Amniotic stem cell (primary cell): ENCODE data around the gene MYBPHL.

Experiments
- DNase-seq: peaks from one replicate; lab custom pipeline; 2025; lab: John Stamatoyannopoulos, UW

MYBPHL gene

DNA sequence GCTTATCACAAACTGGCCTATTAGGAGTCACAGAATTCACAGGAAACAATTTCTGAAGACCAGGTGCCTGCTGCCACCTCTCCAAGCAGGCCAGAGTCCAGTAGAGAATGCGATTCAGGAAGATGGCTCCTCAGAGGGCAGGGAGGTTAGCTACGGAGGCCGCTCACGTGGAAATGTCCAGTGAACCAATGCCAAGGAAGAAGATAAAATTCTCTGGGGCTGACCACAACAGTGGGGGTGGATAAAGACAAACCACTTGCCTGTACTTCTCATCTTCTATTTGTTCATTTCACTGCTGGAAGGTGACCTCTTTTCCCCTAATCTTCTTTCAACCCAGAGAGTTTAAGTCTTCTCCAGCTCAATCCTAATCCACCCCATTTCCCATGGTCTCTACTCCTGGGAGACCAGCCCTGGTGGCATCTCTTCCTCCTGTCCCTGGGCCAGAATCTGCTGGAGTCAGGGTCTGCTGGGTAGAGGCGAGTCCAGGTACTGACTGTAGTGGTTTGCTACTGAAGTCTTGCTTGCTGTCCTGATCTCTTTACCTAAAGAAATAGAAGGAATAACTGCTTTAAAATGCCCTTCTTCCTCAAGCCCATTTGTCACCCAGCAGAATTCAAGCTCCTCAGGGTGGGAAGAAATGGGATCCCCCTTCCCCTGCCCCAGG lies 27.1 kb downstream of the MYBPHL start:
- DNase-seq: no peak

DNA sequence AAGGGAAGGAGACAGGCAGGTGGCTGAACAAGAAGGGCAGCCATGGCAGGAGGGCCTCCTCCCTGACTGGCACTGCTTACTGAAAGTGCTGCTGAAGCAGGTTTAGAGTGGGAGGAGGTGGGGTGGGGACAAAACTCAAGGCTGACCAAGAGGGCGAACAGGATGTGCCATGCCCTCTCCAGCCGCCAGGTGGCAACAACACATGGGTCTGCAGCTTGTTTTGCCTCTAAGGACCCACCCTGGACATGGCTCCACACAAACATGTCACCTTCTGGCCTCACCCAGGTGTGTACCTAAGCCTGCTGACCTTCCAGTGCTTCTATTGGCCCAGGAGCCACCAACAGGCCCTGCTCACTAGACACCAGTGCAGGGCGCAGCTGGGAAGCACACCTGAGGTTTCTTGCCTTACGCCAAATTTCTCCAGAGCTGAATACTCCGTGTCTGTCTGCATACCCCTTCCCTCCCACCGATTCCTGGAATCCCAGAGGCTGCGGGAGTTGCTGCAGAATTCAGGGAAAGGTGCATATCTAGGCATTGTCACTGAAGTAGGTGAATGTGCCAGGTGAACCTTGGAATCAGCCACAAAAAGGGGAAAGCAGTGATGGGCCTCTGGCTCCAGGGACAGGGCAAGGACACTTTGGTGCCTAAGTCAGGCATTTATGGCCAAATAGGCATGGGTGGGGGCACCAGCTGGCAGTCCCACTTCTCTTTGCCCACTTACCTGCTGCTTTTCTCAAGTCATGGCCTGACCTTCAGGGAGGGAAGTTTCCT lies 29.2 kb downstream of the MYBPHL start:
- no peak for DNase-seq

DNA sequence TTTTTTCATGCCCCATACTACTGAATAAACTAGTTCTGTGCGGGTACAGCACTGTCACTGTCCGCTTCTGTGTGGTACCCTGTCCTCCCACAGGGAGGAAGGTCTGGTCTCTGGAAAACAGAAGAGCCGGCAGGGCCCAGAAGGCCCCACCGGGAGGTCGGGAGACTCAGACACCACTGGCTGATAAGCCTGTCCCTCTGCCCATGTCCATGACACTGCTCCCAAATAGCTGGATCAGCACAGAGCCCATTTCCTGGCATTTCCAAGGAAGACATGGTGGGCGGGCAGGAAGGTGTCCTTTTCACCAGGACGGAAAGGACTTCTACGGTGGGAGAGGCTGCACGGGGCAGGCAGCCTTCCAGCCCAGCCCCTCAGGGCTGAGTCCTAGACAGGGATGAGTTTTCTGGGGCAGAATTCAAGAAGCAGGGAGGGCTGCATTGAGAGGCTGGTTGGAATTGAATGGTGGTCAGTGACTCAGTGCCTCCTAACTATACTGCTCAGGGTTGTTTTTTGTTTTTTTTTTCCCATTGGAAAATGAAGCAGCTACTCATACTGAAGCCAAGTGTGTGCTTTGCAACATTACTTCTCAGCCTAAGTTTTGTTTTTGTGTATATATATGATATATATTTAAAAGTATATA lies 31.0 kb downstream of the MYBPHL start:
- no peak for DNase-seq

DNA sequence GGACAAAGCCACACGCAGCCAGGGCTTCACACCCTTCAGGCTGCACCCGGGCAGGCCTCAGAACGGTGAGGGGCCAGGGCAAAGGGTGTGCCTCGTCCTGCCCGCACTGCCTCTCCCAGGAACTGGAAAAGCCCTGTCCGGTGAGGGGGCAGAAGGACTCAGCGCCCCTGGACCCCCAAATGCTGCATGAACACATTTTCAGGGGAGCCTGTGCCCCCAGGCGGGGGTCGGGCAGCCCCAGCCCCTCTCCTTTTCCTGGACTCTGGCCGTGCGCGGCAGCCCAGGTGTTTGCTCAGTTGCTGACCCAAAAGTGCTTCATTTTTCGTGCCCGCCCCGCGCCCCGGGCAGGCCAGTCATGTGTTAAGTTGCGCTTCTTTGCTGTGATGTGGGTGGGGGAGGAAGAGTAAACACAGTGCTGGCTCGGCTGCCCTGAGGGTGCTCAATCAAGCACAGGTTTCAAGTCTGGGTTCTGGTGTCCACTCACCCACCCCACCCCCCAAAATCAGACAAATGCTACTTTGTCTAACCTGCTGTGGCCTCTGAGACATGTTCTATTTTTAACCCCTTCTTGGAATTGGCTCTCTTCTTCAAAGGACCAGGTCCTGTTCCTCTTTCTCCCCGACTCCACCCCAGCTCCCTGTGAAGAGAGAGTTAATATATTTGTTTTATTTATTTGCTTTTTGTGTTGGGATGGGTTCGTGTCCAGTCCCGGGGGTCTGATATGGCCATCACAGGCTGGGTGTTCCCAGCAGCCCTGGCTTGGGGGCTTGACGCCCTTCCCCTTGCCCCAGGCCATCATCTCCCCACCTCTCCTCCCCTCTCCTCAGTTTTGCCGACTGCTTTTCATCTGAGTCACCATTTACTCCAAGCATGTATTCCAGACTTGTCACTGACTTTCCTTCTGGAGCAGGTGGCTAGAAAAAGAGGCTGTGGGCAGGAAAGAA lies 32.0 kb downstream of the MYBPHL start:
- peak; percentile 18 for DNase-seq

DNA sequence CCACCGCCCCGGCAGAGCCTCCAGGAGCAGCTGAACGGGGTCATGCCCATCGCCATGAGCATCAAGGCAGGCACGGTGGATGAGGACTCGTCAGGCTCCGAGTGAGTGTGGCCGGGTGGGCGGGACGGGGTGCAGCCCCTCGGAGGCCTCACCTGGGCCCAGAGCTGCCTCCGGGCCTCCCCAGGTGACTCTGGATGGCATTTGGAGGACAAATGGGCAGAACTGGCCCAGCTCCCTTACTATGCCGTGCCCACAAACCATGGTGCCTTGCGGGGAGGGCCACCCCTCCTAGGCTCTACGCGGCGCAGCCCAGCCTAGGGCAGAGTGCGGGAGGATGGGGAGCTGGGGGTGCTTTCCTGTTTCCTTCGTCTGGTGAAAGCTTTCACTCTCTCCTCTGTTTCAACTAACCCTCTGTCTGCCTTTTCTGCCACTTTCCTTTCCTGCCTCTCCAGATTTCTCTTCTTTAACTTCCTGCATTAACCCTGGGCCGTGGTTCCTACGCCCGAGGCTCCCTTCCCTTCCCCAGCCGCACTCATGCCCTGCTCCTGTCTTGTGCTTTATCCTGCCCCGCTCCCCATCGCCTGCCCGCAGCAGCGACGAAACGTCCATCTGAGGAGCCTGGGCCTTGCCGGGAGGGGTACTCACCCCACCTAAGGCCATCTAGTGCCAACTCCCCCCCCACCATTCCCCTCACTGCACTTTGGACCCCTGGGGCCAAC lies 33.1 kb downstream of the MYBPHL start:
- DNase-seq: no peak

DNA sequence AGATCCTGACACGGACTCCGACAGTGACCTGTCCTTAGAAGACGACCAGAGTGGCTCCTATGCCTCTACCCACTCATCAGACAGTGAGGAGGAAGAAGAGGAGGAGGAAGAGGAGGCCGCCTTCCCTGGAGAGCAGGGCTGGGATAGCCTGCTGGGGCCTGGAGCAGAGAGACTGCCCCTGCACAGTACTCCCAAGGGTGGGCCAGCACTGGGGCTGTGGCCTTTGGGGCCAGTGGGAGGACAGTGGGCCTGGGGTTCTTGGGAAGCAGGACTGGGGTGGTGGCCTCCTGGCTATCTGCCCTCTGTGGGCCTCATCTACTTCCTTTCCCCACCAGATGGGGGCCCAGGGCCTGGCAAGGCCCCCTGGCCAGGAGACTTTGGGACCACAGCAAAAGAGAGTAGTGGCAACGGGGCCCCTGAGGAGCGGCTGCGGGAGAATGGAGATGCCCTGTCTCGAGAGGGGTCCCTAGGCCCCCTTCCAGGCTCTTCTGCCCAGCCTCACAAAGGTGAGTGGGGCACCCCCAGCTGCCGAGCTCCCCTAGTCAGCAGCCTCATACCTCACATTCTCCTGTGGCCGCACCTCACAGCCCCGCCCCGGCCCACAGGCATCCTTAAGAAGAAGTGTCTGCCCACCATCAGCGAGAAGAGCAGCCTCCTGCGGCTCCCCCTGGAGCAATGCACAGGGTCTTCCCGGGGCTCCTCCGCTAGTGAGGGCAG lies 33.8 kb downstream of the MYBPHL start:
- no peak for DNase-seq

DNA sequence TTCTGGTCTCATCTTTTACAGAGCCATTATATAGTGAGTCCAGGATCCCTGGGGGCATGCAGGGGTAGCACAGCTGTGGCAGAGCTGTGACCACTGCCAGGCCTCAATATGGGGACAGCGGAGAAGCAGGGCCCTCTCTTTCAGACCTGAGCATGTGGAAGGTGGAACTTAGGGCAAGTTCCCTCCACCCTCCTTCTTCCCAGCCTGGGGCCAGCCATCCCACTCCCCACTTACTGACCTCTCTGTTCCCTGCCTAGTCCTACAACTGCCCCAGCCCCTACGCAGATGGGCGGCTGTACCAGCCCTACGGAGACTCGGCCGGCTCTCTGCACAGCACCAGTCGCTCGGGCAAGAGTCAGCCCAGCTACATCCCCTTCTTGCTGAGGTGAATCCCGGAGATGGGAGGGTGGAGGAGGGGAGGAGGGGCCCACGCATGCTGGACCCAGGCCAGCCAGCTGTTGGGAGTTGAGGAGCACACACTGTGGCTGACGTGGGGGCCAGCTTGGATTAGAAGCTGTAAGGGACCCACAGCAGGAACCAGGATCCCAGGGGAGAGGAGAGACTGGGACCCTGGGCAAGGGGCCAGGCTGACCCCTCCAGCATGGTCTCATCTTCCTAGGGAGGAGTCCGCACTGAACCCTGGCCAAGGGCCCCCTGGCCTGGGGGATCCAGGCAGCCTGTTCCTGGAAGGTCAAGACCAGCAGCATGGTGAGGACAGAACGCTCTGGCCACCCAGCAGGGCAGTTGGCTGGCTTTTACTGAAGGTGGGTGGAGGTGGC lies 34.6 kb downstream of the MYBPHL start:
- DNase-seq: no peak

DNA sequence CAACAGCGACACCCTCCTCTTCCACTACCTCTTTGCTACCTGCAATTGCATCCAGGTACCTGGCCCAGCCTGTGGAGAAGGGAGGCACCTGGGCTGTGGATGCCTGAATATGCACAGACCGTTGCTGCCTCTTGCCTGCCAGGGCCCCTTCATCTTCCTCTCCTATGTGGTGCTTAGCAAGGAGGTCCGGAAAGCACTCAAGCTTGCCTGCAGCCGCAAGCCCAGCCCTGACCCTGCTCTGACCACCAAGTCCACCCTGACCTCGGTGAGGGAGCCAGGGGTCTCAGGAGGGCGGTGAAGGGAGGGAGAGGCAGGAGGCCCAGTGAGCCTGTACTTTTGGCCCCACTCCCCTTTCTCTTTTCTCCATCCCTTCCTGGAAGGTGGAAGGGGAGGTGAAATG lies 35.4 kb downstream of the MYBPHL start:
- DNase-seq: no peak

DNA sequence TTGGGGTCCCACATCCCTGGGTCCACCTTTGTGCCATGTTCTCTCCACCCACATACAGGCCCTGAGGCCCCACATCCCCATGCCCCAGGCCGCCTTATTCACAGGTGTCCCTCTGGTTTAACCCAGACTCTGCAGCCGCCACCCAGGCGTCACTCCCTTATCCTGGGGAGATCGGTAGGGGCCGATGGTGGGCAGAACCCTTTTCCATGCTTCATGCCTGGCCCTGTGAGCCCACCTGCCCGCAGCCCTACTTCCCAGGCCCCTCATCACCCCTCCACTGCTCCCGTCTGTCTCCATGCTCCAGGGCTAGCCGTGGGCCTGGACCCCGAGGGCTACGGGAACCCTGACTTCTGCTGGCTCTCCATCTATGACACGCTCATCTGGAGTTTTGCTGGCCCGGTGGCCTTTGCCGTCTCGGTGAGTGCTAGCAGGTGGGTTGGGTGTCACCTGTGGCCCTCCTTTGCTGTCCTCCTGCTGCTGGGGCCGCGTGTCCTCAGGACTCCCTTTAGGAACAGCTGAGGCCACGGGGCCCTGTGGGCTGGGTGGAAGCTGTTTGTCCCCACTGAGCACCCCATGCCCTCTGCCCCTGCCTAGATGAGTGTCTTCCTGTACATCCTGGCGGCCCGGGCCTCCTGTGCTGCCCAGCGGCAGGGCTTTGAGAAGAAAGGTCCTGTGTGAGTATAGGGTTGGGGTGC lies 36.0 kb downstream of the MYBPHL start:
- no peak for DNase-seq

DNA sequence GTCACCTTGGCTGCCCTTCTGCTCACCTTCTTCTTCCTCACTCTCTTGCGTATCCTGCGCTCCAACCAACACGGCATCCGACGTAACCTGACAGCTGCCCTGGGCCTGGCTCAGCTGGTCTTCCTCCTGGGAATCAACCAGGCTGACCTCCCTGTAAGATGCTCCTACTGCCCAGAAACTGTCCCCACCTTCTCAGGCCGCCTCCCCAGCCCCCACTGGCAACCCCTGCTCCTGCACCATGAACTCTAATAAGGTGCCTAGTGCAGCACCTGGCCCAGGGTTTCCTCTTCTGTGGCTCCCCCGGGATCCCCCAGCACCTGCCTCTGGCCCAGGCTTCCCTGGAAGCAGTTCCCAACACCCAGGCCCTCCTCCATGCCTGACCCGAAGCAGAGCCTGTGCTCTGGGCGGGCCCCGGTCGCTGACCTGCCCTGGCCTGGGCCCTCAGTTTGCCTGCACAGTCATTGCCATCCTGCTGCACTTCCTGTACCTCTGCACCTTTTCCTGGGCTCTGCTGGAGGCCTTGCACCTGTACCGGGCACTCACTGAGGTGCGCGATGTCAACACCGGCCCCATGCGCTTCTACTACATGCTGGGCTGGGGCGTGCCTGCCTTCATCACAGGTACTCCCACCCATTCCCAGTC lies 36.7 kb downstream of the MYBPHL start:
- DNase-seq: no peak

DNA sequence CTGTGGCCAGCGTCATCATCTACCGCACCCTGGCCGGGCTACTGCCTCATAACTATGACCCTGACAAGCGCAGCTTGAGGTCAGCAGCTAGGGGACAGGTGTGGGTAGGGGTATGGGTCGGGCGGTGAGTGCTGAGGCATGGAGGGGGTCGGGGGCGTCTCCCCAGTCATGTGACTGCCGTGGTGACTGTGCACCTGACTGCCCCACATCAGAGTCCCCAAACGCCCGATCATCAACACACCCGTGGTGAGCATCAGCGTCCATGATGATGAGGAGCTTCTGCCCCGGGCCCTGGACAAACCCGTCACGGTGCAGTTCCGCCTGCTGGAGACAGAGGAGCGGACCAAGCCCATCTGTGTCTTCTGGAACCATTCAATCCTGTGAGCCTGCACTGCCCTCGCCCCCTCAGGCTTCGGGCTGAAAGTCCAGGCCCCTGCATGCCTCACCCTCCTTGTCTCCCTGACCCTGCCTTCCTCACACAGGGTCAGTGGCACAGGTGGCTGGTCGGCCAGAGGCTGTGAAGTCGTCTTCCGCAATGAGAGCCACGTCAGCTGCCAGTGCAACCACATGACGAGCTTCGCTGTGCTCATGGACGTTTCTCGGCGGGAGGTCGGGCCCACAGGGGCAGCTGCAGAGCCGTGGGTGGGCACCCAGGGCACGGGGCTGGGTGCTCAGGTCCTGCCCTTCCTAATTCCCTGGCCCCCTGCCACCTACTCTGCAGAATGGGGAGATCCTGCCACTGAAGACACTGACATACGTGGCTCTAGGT lies 37.4 kb downstream of the MYBPHL start:
- no peak for DNase-seq

DNA sequence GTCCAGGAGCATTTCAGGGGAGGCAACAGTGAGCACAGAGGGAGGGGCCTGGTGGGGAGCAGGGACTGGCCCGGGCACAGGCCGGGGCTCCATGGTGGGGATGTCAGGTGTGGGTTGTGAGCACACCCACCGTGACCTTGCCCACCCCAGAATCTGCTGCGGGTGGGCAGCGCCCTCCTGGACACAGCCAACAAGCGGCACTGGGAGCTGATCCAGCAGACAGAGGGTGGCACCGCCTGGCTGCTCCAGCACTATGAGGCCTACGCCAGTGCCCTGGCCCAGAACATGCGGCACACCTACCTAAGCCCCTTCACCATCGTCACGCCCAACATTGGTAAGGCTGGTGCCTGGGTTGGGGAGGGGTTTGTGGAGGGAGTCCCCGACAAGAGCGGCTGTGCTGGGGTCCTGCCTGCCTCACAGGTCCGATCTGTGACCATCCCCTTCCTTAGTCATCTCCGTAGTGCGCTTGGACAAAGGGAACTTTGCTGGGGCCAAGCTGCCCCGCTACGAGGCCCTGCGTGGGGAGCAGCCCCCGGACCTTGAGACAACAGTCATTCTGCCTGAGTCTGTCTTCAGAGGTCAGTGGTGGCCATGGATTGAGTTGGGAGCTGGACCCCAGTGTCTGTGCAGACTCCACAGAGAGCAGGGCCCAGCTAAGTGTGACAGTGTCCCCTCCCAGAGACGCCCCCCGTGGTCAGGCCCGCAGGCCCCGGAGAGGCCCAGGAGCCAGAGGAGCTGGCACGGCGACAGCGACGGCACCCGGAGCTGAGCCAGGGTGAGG lies 38.2 kb downstream of the MYBPHL start:
- DNase-seq: no peak

DNA sequence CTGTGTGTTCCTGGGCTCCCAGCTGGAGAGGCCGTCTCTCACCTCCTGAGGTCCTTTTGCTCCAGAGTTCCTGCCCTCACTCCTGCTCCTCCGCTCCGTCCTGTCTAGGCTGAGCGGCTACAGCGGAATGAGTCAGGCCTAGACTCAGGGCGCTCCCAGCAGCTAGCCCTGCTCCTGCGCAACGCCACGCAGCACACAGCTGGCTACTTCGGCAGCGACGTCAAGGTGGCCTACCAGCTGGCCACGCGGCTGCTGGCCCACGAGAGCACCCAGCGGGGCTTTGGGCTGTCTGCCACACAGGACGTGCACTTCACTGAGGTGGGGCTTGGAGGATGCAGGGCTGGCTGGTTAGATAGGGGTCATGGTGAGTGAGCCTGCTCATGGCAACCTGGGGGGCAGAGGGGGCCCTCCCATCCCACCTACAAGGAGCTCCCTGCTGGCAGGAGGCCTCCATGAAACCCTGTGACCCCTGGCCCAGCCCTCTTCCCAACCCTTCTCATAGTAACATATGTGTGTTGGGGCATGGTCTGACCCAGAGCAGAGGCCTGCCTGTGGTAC lies 39.0 kb downstream of the MYBPHL start:
- DNase-seq: no peak

DNA sequence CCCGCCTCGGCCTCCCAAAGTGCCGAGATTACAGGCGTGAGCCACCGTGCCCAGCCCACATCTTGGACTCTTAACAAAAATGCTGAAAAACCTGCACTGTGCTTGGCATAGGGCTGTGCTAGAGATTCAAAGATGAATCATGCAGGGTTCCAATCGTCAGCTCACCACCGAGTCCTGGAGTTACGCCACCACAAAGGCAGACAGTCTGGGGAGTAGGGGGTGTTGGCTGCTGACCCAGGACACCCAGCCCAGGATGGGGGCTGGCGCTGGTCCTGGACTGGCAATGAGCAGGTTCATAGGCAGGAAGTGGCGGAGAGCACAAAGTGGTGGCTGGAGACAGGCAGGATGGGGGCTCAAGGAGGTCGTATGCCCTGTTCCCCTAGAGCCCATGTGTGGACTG lies 39.8 kb downstream of the MYBPHL start:
- DNase-seq: no peak

DNA sequence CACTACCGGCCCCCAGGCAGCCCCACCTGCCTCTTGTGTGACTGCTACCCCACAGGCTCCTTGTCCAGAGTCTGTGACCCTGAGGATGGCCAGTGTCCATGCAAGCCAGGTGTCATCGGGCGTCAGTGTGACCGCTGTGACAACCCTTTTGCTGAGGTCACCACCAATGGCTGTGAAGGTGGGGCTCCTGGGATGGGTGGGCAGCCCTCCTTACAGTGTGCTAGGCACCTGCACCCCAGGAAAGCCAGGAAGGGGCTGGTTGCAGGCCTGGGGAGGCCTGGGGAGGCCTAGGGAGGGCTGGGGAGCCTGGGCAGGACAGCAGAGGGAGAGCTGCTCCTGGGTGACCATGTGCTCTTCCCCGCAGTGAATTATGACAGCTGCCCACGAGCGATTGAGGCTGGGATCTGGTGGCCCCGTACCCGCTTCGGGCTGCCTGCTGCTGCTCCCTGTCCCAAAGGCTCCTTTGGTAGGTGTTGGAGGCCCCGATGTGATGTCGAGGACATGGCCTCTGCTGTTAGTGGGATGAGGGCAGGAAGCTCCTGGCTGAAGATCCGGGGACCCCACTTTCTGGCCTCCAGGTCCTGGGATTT lies 41.0 kb downstream of the MYBPHL start:
- DNase-seq: no peak

DNA sequence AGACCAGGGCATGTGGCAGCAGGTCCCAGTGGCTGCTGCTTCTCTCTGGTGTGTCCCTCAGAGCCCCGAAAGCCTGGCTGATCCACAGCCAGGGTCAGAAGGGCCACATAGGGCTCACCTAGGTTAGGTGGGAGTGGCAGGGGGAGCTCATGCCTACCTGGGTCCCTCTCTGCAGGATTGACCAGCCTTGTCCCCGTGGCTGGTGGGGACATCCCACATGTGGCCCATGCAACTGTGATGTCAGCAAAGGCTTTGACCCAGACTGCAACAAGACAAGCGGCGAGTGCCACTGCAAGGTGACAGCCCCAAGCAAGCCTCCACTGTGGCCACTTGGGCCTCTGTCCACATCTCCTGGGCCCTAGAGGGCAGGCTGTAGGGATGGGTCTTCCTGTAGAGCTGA lies 41.8 kb downstream of the MYBPHL start:
- no peak for DNase-seq

DNA sequence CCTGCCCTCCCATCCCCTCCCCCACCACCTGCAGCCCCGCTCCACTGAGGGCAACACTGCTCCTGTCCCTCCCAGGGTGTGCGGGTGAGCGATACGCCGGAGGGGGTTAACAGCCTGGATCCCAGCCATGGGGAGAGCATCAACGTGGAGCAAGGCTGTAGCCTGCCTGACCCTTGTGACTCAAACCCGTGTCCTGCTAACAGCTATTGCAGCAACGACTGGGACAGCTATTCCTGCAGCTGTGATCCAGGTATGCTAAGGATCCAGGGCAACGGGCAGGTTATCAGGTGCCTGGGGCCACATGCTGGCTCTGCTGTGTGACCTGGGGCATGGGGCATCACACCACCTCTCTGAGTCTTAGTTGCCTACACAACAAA lies 42.4 kb downstream of the MYBPHL start:
- DNase-seq: no peak
